Measurements from ENCODE around the gene ZNF804B. TPM values are rescaled to one million over a fixed set of nuclear protein-coding genes. Genes with fewer than 3 reads are reported as not detected.

The ZNF804B gene
- total RNA-seq, 1 donor from 2014 or later: 0.07 TPM

- no peak for DNase-seq (ENCODE audit: extremely low spot score, unreplicated experiment)
- no peak overlapping the region for H3K4me3 Mint-ChIP-seq
- no peaks in the 10 kb centered on the region for H3K27me3 Mint-ChIP-seq
- no peaks in the 10 kb centered on the region for H3K4me1 Mint-ChIP-seq (ENCODE audit: unreplicated experiment)
- H3K27ac Mint-ChIP-seq: no peak overlapping the region
- H3K9me3 Mint-ChIP-seq: no peaks in the 10 kb centered on the region
- TF ChIP-seq CTCF (conservative IDR thresholded peaks at IDR 0.05): no peak
- no peaks in the 10 kb centered on the region for H3K36me3 Mint-ChIP-seq
Measured at GRCh38 chr7:89072081-89072480, 312.6 kb downstream of the ZNF804B start.

- no peak overlapping the region for H3K4me3 Mint-ChIP-seq
- H3K9me3 Mint-ChIP-seq: no peaks in the 10 kb centered on the region
- H3K4me1 Mint-ChIP-seq (ENCODE audit: unreplicated experiment): no peaks in the 10 kb centered on the region
- no peak for TF ChIP-seq CTCF (conservative IDR thresholded peaks at IDR 0.05)
- H3K27ac Mint-ChIP-seq: no peak overlapping the region
- H3K27me3 Mint-ChIP-seq: no peaks in the 10 kb centered on the region
- no peaks in the 10 kb centered on the region for H3K36me3 Mint-ChIP-seq
- no peak for DNase-seq (ENCODE audit: extremely low spot score, unreplicated experiment)
Measured at GRCh38 chr7:89073776-89074175, 314.3 kb downstream of the ZNF804B start.

GRCh38 chr7:89077992-89078391, 318.5 kb downstream of the ZNF804B start:
- no peak overlapping the region for H3K27ac Mint-ChIP-seq
- no peak for DNase-seq (ENCODE audit: extremely low spot score, unreplicated experiment)
- H3K27me3 Mint-ChIP-seq: no peaks in the 10 kb centered on the region
- no peaks in the 10 kb centered on the region for H3K4me1 Mint-ChIP-seq (ENCODE audit: unreplicated experiment)
- H3K36me3 Mint-ChIP-seq: no peaks in the 10 kb centered on the region
- no peak for TF ChIP-seq CTCF (conservative IDR thresholded peaks at IDR 0.05)
- no peak overlapping the region for H3K4me3 Mint-ChIP-seq
- H3K9me3 Mint-ChIP-seq: no peaks in the 10 kb centered on the region

- Mint-ChIP-seq H3K27me3 (no peaks in the 10 kb centered on the region), H3K36me3 (no peaks in the 10 kb centered on the region), H3K27ac (no peak overlapping the region), H3K9me3 (no peaks in the 10 kb centered on the region), H3K4me3 (no peak overlapping the region), H3K4me1 (ENCODE audit: unreplicated experiment) (no peaks in the 10 kb centered on the region)
- no peak for DNase-seq (ENCODE audit: extremely low spot score, unreplicated experiment)
- no peak for TF ChIP-seq CTCF (conservative IDR thresholded peaks at IDR 0.05)
Measured at GRCh38 chr7:89085580-89085979, 326.1 kb downstream of the ZNF804B start.

- Mint-ChIP-seq H3K27ac (no peak overlapping the region), H3K4me3 (no peak overlapping the region), H3K27me3 (no peaks in the 10 kb centered on the region)
Measured at GRCh38 chr7:89091550-89091949, 332.1 kb downstream of the ZNF804B start.

More at GRCh38 chr7:89091550-89091949, 332.1 kb downstream of the ZNF804B start:
- Mint-ChIP-seq H3K9me3 (no peaks in the 10 kb centered on the region), H3K4me1 (ENCODE audit: unreplicated experiment) (no peaks in the 10 kb centered on the region), H3K36me3 (no peaks in the 10 kb centered on the region)
- no peak for DNase-seq (ENCODE audit: extremely low spot score, unreplicated experiment)
- no peak for TF ChIP-seq CTCF (conservative IDR thresholded peaks at IDR 0.05)
